ENCODE results near the gene MFSD2B.

MFSD2B gene

DNA sequence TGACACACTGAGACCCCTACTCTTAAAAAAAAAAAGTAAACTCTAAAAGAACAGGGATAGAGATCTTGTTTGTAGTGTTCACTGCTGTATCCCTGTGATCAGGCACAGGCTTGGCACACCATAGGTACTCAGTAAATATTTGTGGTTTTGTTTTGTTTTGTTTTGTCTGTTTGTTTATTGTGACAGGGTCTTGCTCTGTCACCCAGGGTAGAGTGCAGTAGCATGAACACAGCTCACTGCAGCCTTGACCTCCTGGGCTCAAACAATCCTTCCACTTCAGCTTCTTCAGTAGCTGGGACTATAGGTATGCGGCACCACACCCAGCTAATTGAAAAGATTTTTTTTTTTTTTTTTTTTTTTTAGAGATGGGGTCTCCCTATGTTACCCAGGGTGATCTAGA is 43.1 kb downstream of the MFSD2B start:
- TF ChIP-seq CEBPB (IDR thresholded peaks at IDR 0.05) (no peak), USF1 (IDR thresholded peaks at IDR 0.05) (no peak), YY1 (IDR thresholded peaks at IDR 0.05; ENCODE audit: low read depth) (no peak), ZBTB7A (IDR thresholded peaks at IDR 0.05; ENCODE audit: low read depth) (no peak), TAF1 (IDR thresholded peaks at IDR 0.05; ENCODE audit: low read depth) (no peak)

DNA sequence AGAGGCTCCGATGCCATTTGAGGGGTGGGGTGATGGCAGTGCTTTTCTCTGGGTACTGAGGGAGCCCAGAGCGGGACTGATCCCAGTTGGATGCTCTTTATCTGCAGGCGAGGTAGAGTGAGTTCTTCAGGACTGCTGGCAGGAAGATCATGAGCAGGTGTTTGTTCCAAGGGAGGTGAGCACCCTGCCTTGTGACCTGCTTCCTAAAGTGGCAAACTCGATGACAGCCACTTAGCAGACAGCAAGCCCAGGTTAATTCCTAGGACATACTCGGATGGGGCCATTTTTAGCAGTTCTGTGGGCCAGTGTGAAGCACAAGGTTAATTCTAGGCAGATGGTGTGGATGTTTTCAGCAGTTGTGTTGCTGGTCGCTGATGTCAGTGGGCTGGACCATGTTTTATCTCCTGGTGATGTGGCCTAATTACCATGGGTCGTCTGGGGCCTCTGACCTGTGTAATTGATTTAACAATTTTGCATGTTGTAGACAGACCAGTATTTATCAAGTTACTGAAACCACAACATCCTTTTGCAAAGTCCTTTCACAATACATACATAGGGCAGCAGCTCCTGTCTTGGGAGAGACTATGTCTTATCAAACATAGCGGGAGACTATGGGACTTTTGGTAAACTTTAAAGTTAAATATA is 44.6 kb downstream of the MFSD2B start:
- TF ChIP-seq, protein P1, sequence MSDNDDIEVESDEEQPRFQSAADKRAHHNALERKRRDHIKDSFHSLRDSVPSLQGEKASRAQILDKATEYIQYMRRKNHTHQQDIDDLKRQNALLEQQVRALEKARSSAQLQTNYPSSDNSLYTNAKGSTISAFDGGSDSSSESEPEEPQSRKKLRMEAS (IDR thresholded peaks at IDR 0.05): no peak
- TF ChIP-seq EP300 (IDR thresholded peaks at IDR 0.05; ENCODE audit: borderline replicate concordance) (no peak), ZBTB7A (IDR thresholded peaks at IDR 0.05; ENCODE audit: low read depth) (no peak), TCF12 (IDR thresholded peaks at IDR 0.05; ENCODE audit: low read depth) (no peak), YY1 (IDR thresholded peaks at IDR 0.05; ENCODE audit: low read depth) (no peak), USF1 (IDR thresholded peaks at IDR 0.05) (no peak), CEBPB (IDR thresholded peaks at IDR 0.05) (no peak)

DNA sequence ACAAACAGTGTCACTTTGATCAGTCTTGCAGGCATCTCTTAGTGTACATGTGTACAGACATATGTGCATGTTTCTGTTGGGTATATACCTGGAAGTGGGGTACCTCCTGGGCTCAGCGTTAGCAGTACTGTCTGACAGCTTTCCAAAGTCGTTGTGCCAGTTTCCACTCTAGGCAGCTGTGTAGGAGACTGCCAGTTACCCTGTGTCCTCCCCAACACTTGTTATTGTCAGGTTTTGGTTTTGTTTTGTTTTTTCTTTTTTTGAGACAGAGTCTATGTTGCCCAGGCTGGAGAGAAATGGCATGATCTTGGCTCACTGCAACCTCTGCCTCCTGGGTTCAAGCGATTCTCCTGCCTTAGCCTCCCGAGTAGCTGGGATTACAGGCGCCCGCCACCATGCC is 45.9 kb downstream of the MFSD2B start:
- TF ChIP-seq USF1 (IDR thresholded peaks at IDR 0.05): no peak
- no peak for TF ChIP-seq TEAD4 (IDR thresholded peaks at IDR 0.05)
- TF ChIP-seq TCF12 (IDR thresholded peaks at IDR 0.05; ENCODE audit: low read depth): no peak
- no peak for TF ChIP-seq CEBPB (IDR thresholded peaks at IDR 0.05)
- no peak for TF ChIP-seq EP300 (IDR thresholded peaks at IDR 0.05; ENCODE audit: borderline replicate concordance)
- no peak for TF ChIP-seq RAD21 (IDR thresholded peaks at IDR 0.05; ENCODE audit: low read depth)
- TF ChIP-seq CREB1 (IDR thresholded peaks at IDR 0.05; ENCODE audit: low read depth): no peak
- no peak for TF ChIP-seq TAF1 (IDR thresholded peaks at IDR 0.05; ENCODE audit: low read depth)
- TF ChIP-seq NFIC (IDR thresholded peaks at IDR 0.05): no peak
- no peak for TF ChIP-seq ZBTB7A (IDR thresholded peaks at IDR 0.05; ENCODE audit: low read depth)
- TF ChIP-seq YY1 (IDR thresholded peaks at IDR 0.05; ENCODE audit: low read depth): no peak
- no peak for TF ChIP-seq FOXM1 (IDR thresholded peaks at IDR 0.05; ENCODE audit: borderline replicate concordance, low read depth)
- TF ChIP-seq, protein P2, sequence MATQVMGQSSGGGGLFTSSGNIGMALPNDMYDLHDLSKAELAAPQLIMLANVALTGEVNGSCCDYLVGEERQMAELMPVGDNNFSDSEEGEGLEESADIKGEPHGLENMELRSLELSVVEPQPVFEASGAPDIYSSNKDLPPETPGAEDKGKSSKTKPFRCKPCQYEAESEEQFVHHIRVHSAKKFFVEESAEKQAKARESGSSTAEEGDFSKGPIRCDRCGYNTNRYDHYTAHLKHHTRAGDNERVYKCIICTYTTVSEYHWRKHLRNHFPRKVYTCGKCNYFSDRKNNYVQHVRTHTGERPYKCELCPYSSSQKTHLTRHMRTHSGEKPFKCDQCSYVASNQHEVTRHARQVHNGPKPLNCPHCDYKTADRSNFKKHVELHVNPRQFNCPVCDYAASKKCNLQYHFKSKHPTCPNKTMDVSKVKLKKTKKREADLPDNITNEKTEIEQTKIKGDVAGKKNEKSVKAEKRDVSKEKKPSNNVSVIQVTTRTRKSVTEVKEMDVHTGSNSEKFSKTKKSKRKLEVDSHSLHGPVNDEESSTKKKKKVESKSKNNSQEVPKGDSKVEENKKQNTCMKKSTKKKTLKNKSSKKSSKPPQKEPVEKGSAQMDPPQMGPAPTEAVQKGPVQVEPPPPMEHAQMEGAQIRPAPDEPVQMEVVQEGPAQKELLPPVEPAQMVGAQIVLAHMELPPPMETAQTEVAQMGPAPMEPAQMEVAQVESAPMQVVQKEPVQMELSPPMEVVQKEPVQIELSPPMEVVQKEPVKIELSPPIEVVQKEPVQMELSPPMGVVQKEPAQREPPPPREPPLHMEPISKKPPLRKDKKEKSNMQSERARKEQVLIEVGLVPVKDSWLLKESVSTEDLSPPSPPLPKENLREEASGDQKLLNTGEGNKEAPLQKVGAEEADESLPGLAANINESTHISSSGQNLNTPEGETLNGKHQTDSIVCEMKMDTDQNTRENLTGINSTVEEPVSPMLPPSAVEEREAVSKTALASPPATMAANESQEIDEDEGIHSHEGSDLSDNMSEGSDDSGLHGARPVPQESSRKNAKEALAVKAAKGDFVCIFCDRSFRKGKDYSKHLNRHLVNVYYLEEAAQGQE (IDR thresholded peaks at IDR 0.05; ENCODE audit: low read depth): no peak
- TF ChIP-seq, protein P1 (IDR thresholded peaks at IDR 0.05): no peak
- no peak for TF ChIP-seq EGR1 (IDR thresholded peaks at IDR 0.05)

DNA sequence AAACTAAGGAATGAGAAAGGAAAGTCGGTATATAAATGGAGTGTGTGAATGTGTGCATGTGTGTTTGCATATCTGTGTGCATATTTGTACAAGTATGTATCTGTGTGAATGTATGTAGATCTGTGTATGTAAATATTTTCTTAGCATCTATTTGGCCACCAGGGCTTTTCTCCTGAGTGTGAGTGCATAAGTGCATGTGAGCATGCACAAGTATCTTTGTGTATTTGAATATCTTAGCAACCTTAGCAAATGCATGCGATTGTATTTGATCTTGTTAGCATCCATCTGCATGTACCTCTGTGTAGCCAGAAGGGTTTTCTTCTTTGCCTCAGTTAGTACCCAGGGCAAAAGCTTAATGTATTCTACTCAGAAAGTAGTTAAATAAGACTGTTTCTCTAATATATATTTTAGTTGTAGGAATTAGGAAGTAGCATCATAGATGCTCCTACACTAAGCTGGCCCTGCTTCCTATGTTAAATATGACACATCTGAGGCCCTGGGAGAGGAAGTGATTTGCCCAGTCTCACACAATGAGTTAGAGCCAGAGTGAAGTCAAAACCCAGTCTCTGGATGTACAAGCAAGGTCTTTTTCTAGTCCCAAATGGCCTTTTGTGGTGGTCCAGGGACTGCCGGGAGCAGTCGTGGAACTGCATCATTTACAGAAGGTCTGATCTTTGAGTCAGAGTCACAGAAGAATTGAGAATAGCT is 48.8 kb downstream of the MFSD2B start:
- TF ChIP-seq, protein P1 (IDR thresholded peaks at IDR 0.05): no peak
- TF ChIP-seq TAF1 (IDR thresholded peaks at IDR 0.05; ENCODE audit: low read depth): no peak
- TF ChIP-seq USF1 (IDR thresholded peaks at IDR 0.05): no peak
- TF ChIP-seq ZBTB7A (IDR thresholded peaks at IDR 0.05; ENCODE audit: low read depth): no peak
- TF ChIP-seq EGR1 (IDR thresholded peaks at IDR 0.05): no peak
- no peak for TF ChIP-seq NFIC (IDR thresholded peaks at IDR 0.05)
- TF ChIP-seq CREB1 (IDR thresholded peaks at IDR 0.05; ENCODE audit: low read depth): no peak
- TF ChIP-seq TEAD4 (IDR thresholded peaks at IDR 0.05): no peak

- no peak for TF ChIP-seq FOXM1 (IDR thresholded peaks at IDR 0.05; ENCODE audit: borderline replicate concordance, low read depth)
These were observed 55.5 kb downstream of the MFSD2B start for GRCh38 chr2:24065341-24065740.

- TF ChIP-seq RAD21 (IDR thresholded peaks at IDR 0.05; ENCODE audit: low read depth) (no peak), FOXM1 (IDR thresholded peaks at IDR 0.05; ENCODE audit: borderline replicate concordance, low read depth) (no peak), TCF12 (IDR thresholded peaks at IDR 0.05; ENCODE audit: low read depth) (no peak), USF1 (IDR thresholded peaks at IDR 0.05) (no peak), ZBTB7A (IDR thresholded peaks at IDR 0.05; ENCODE audit: low read depth) (no peak), CEBPB (IDR thresholded peaks at IDR 0.05) (no peak), TEAD4 (IDR thresholded peaks at IDR 0.05) (no peak), CREB1 (IDR thresholded peaks at IDR 0.05; ENCODE audit: low read depth) (no peak), EP300 (IDR thresholded peaks at IDR 0.05; ENCODE audit: borderline replicate concordance) (no peak), EGR1 (IDR thresholded peaks at IDR 0.05) (no peak)
- TF ChIP-seq, protein P2 (IDR thresholded peaks at IDR 0.05; ENCODE audit: low read depth): no peak
- TF ChIP-seq, protein P1 (IDR thresholded peaks at IDR 0.05): no peak
These were observed 62.4 kb downstream of the MFSD2B start for GRCh38 chr2:24072259-24072658.
